ENCODE results near the gene HIF1A. TPM values are rescaled to one million over a fixed set of nuclear protein-coding genes. Genes with fewer than 3 reads are reported as not detected.

HIF1A gene
- total and polyA plus RNA-seq, 10 of the 15 experiments (the other 5 are each of a cell fraction or from before 2014, with no cell fraction given): 18.3 to 97.0 (median 75.3) TPM

DNA sequence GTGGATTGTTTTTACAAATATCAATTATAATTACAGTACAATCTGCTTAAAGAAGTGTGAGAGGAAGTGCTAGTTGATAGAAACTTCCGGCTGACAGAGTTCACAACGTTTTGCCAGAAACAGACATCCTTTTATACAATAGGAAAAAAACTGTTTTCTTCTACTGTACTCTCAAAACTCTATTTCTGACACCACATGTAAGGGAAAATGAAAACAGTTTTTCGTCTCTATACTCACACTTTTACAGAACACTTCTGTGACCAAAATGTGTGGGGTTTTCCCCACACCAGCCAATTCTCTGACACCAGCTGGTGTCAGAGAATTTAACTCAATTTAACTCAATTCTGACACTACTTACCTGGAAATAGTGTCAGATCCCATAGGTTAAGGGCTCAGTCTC is 24.2 kb upstream of the HIF1A start (continued):
- TF ChIP-seq SMC3 (IDR thresholded peaks at IDR 0.05; ENCODE audit: borderline replicate concordance, low read length): peak; percentile 7; the same call in 1 of the 2 replicates
- TF ChIP-seq RUNX3 (IDR thresholded peaks at IDR 0.05; ENCODE audit: low read length): peak; percentile 75
- peak; percentile 16 to 39; a peak in 1 of 4 replicates for TF ChIP-seq BHLHE40 (IDR thresholded peaks at IDR 0.05; ENCODE audit: borderline replicate concordance in 1 of 2, low read depth in 2 of 2, low read length in 1 of 2)
- TF ChIP-seq, protein P1, sequence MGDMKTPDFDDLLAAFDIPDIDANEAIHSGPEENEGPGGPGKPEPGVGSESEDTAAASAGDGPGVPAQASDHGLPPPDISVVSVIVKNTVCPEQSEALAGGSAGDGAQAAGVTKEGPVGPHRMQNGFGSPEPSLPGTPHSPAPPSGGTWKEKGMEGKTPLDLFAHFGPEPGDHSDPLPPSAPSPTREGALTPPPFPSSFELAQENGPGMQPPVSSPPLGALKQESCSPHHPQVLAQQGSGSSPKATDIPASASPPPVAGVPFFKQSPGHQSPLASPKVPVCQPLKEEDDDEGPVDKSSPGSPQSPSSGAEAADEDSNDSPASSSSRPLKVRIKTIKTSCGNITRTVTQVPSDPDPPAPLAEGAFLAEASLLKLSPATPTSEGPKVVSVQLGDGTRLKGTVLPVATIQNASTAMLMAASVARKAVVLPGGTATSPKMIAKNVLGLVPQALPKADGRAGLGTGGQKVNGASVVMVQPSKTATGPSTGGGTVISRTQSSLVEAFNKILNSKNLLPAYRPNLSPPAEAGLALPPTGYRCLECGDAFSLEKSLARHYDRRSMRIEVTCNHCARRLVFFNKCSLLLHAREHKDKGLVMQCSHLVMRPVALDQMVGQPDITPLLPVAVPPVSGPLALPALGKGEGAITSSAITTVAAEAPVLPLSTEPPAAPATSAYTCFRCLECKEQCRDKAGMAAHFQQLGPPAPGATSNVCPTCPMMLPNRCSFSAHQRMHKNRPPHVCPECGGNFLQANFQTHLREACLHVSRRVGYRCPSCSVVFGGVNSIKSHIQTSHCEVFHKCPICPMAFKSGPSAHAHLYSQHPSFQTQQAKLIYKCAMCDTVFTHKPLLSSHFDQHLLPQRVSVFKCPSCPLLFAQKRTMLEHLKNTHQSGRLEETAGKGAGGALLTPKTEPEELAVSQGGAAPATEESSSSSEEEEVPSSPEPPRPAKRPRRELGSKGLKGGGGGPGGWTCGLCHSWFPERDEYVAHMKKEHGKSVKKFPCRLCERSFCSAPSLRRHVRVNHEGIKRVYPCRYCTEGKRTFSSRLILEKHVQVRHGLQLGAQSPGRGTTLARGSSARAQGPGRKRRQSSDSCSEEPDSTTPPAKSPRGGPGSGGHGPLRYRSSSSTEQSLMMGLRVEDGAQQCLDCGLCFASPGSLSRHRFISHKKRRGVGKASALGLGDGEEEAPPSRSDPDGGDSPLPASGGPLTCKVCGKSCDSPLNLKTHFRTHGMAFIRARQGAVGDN (IDR thresholded peaks at IDR 0.05): peak; percentile 55; the same call in 1 of the 2 replicates
- peak in 1 of 2 experiments; percentile 51; a peak in 1 of 4 replicates for TF ChIP-seq IKZF2 (IDR thresholded peaks at IDR 0.05)
- 0 out of 2 replicates have a peak, but pooled peaks have one; percentile 25 for TF ChIP-seq TCF7 (IDR thresholded peaks at IDR 0.05; ENCODE audit: borderline replicate concordance)
- TF ChIP-seq ZBED1 (IDR thresholded peaks at IDR 0.05; ENCODE audit: borderline replicate concordance): 0 out of 2 replicates have a peak, but pooled peaks have one; percentile 38
- TF ChIP-seq HDGF (IDR thresholded peaks at IDR 0.05): no peak
- no peak for TF ChIP-seq ZSCAN29 (IDR thresholded peaks at IDR 0.05)
- TF ChIP-seq IKZF1 (conservative IDR thresholded peaks at IDR 0.05): peak; percentile 70
- TF ChIP-seq, protein P2, sequence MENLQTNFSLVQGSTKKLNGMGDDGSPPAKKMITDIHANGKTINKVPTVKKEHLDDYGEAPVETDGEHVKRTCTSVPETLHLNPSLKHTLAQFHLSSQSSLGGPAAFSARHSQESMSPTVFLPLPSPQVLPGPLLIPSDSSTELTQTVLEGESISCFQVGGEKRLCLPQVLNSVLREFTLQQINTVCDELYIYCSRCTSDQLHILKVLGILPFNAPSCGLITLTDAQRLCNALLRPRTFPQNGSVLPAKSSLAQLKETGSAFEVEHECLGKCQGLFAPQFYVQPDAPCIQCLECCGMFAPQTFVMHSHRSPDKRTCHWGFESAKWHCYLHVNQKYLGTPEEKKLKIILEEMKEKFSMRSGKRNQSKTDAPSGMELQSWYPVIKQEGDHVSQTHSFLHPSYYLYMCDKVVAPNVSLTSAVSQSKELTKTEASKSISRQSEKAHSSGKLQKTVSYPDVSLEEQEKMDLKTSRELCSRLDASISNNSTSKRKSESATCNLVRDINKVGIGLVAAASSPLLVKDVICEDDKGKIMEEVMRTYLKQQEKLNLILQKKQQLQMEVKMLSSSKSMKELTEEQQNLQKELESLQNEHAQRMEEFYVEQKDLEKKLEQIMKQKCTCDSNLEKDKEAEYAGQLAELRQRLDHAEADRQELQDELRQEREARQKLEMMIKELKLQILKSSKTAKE (IDR thresholded peaks at IDR 0.05; ENCODE audit: low read depth, poor library complexity, severe bottlenecking): peak; percentile 53
- TF ChIP-seq, protein P3, sequence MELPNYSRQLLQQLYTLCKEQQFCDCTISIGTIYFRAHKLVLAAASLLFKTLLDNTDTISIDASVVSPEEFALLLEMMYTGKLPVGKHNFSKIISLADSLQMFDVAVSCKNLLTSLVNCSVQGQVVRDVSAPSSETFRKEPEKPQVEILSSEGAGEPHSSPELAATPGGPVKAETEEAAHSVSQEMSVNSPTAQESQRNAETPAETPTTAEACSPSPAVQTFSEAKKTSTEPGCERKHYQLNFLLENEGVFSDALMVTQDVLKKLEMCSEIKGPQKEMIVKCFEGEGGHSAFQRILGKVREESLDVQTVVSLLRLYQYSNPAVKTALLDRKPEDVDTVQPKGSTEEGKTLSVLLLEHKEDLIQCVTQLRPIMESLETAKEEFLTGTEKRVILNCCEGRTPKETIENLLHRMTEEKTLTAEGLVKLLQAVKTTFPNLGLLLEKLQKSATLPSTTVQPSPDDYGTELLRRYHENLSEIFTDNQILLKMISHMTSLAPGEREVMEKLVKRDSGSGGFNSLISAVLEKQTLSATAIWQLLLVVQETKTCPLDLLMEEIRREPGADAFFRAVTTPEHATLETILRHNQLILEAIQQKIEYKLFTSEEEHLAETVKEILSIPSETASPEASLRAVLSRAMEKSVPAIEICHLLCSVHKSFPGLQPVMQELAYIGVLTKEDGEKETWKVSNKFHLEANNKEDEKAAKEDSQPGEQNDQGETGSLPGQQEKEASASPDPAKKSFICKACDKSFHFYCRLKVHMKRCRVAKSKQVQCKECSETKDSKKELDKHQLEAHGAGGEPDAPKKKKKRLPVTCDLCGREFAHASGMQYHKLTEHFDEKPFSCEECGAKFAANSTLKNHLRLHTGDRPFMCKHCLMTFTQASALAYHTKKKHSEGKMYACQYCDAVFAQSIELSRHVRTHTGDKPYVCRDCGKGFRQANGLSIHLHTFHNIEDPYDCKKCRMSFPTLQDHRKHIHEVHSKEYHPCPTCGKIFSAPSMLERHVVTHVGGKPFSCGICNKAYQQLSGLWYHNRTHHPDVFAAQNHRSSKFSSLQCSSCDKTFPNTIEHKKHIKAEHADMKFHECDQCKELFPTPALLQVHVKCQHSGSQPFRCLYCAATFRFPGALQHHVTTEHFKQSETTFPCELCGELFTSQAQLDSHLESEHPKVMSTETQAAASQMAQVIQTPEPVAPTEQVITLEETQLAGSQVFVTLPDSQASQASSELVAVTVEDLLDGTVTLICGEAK (IDR thresholded peaks at IDR 0.05; ENCODE audit: borderline replicate concordance): no peak; the same call in 1 of the 2 replicates
- TF ChIP-seq, protein P4, sequence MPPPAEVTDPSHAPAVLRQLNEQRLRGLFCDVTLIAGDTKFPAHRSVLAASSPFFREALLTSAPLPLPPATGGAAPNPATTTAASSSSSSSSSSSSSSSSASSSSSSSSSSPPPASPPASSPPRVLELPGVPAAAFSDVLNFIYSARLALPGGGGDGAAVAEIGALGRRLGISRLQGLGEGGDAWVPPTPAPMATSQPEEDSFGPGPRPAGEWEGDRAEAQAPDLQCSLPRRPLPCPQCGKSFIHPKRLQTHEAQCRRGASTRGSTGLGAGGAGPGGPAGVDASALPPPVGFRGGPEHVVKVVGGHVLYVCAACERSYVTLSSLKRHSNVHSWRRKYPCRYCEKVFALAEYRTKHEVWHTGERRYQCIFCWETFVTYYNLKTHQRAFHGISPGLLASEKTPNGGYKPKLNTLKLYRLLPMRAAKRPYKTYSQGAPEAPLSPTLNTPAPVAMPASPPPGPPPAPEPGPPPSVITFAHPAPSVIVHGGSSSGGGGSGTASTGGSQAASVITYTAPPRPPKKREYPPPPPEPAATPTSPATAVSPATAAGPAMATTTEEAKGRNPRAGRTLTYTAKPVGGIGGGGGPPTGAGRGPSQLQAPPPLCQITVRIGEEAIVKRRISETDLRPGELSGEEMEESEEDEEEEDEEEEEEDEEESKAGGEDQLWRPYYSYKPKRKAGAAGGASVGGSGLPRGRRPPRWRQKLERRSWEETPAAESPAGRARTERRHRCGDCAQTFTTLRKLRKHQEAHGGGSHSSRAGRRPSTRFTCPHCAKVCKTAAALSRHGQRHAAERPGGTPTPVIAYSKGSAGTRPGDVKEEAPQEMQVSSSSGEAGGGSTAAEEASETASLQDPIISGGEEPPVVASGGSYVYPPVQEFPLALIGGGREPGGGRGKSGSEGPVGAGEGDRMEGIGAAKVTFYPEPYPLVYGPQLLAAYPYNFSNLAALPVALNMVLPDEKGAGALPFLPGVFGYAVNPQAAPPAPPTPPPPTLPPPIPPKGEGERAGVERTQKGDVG (CRISPR knock-in tag; IDR thresholded peaks at IDR 0.05): no peak
- 0 out of 2 replicates have a peak, but pooled peaks have one; percentile 29 for TF ChIP-seq CBFB (IDR thresholded peaks at IDR 0.05; ENCODE audit: low read depth)
- TF ChIP-seq ATF7 (IDR thresholded peaks at IDR 0.05; ENCODE audit: low read depth): peak; percentile 65; the same call in 1 of the 2 replicates
- TF ChIP-seq ZNF207 (IDR thresholded peaks at IDR 0.05; ENCODE audit: borderline replicate concordance): no peak
- peak; percentile 70; the same call in 1 of the 2 replicates for TF ChIP-seq TCF12 (IDR thresholded peaks at IDR 0.05; ENCODE audit: low read depth, low read length)

Measured in GM12878 (cell line).